ENCODE results near the gene SCYL1. TPM values are rescaled to one million over a fixed set of nuclear protein-coding genes. Genes with fewer than 3 reads are reported as not detected.

The SCYL1 gene
- total and polyA plus RNA-seq, 2 donors (not counting 1 experiment from before 2014, with no cell fraction given), result 76.5 to 85.5 TPM

DNA sequence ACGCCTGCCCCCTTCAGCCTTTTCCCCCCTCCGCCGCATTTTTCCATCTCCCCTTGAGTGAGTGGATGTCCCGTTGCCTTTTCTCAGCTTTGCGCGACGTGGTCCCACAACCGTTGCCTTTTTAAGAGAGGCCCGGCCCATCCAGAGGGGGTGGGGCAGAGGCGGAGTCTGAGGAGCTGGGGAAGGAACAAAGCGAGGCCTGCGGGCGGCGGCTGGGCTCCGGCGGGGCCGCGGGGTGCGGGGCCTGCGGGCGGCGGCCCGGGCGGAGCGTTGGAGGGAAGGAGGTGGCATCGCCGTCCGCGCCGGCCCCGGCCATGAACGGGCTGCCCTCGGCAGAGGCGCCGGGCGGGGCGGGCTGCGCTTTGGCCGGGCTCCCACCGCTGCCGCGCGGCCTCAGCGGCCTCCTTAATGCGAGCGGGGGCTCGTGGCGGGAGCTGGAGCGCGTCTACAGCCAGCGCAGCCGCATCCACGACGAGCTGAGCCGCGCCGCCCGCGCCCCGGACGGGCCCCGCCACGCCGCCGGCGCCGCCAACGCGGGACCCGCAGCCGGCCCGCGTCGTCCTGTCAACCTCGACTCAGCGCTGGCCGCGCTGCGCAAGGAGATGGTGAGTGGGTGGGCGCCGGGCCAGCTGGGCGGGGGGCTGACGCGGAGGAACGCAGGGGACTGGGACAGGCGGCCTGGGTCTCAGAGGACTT, 47.6 kb downstream of the SCYL1 start, which contains the start of gene FAM89B:
TSS of gene FAM89B (plus strand) at position 183 of the 696 bp plus-strand sequence. CDS start at position 315, 132 bp downstream.
- ChIA-PET CTCF (interaction anchor here (0.9 to 5.1 kb wide), 10 partner anchors 9 to 287 kb away, joined by 3 to 86 read pairs (median 8); partner anchors contain the start of genes KCNK7, MAP3K11, MUS81 and SCYL1), POLR2A (interaction anchor here (0.6 to 7.5 kb wide), 14 partner anchors 9 to 479 kb away, joined by 3 to 53 read pairs (median 6); partner anchors contain the start of genes AP5B1, KAT5, MAP3K11 and PCNX3)
- Histone ChIP-seq H2AFZ (ENCODE audit: insufficient read depth, low read depth, low read length, poor library complexity, severe bottlenecking) (no peak within 1 kb of the TSS), H3K4me2 (replicated peaks; ENCODE audit: low read depth, low read length, poor library complexity, severe bottlenecking) (peak within 1 kb of the TSS; percentile 100), H4K20me1 (ENCODE audit: control insufficient read depth, insufficient read depth, low read length, poor library complexity, severe bottlenecking) (peaks cover 41% of the 10 kb centered on the region), H3K4me3 (ENCODE audit: control extremely low read depth in 1 of 5, extremely low read depth in 1 of 5, insufficient read depth in 1 of 5, low read depth in 2 of 5, low read length in 4 of 5) (peak within 1 kb of the TSS; percentile 55 to 89 (median 83)), H3K27ac (ENCODE audit: low read length in 2 of 2) (peak within 1 kb of the TSS; percentile 85 to 96), H3K9me3 (ENCODE audit: control extremely low read depth in 1 of 3, control insufficient read depth in 2 of 3, insufficient read depth in 1 of 3, low read length in 2 of 3) (no peaks in the 10 kb centered on the region), H3K79me2 (ENCODE audit: control insufficient read depth, insufficient read depth, low read length) (peaks cover 52% of the 10 kb centered on the region), H3K9ac (ENCODE audit: low read length) (peak within 1 kb of the TSS; percentile 83), H3K36me3 (replicated peaks in 1 of 2; ENCODE audit: control extremely low read depth in 1 of 2, control insufficient read depth in 1 of 2, extremely low read depth in 1 of 2, insufficient read depth in 2 of 2, low read length in 1 of 2) (peaks cover 0 to 6% of the 10 kb centered on the region in 2 experiments), H3K27me3 (replicated peaks in 1 of 4; ENCODE audit: control extremely low read depth in 1 of 4, control insufficient read depth in 3 of 4, insufficient read depth in 4 of 4, low read length in 3 of 4) (no peaks in the 10 kb centered on the region), H3K4me1 (ENCODE audit: control insufficient read depth in 2 of 2, insufficient read depth in 2 of 2, low read length in 2 of 2) (peaks cover 54 to 77% of the 10 kb centered on the region in 2 donors)
- TF ChIP-seq, protein P1, sequence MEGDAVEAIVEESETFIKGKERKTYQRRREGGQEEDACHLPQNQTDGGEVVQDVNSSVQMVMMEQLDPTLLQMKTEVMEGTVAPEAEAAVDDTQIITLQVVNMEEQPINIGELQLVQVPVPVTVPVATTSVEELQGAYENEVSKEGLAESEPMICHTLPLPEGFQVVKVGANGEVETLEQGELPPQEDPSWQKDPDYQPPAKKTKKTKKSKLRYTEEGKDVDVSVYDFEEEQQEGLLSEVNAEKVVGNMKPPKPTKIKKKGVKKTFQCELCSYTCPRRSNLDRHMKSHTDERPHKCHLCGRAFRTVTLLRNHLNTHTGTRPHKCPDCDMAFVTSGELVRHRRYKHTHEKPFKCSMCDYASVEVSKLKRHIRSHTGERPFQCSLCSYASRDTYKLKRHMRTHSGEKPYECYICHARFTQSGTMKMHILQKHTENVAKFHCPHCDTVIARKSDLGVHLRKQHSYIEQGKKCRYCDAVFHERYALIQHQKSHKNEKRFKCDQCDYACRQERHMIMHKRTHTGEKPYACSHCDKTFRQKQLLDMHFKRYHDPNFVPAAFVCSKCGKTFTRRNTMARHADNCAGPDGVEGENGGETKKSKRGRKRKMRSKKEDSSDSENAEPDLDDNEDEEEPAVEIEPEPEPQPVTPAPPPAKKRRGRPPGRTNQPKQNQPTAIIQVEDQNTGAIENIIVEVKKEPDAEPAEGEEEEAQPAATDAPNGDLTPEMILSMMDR (IDR thresholded peaks at IDR 0.05), result no peak
- TF ChIP-seq EZH2 (IDR thresholded peaks at IDR 0.05; ENCODE audit: borderline replicate concordance, insufficient read depth, low read depth, low read length, poor library complexity, severe bottlenecking), result no peak
- WGBS (ENCODE audit: insufficient coverage), result under 1% methylated on average over 83 of the region's 86 CpGs
- Mint-ChIP-seq H3K27ac (peak within 1 kb of the TSS; percentile 95), H3K27me3 (no peaks in the 10 kb centered on the region), H3K9me3 (ENCODE audit: insufficient read depth) (no peaks in the 10 kb centered on the region), H3K4me3 (peak within 1 kb of the TSS; percentile 98), H3K4me1 (peaks cover 73% of the 10 kb centered on the region)
- intact Hi-C loops (cut with micrococcal nuclease), result loop anchor here (5.0 to 10.0 kb wide), 3 partner anchors 190 to 828 kb away; partner anchors contain the start of genes BANF1, EIF1AD, RASGRP2 and SLC25A45
- DNase-seq (peak; percentile 89), ATAC-seq (ENCODE audit: low read depth) (peak; percentile 18)

Data from B cell (primary cell).